Germinal center (tissue), 1 donor: Measurements from ENCODE around the gene TMEM132C.

Source experiments
- DNase-seq: peaks from one replicate; pipeline ENCODE4 v3.0.0; 2012; ENCODE audit warnings: mixed read lengths, low spot score

The TMEM132C gene

DNA sequence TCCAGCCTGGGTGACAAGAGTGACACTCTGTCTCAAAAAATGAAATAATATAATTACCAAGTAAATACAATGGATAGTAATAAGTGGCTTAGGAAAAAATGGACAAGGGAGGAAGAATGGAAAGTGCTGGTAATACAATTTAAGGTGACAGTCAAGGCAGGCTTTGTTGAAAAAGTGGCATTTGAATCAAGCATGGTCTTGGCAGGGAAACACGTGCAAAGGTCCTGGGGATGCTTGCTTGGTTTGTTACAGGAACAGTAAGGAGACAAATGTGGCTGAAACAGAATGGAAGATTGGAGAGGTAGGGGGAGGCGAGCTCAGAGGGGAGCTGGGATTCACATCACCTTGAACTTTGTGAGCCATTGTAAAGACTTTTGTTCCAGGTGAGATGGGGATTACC, 153.2 kb downstream of the TMEM132C start:
- DNase-seq = no peak

DNA sequence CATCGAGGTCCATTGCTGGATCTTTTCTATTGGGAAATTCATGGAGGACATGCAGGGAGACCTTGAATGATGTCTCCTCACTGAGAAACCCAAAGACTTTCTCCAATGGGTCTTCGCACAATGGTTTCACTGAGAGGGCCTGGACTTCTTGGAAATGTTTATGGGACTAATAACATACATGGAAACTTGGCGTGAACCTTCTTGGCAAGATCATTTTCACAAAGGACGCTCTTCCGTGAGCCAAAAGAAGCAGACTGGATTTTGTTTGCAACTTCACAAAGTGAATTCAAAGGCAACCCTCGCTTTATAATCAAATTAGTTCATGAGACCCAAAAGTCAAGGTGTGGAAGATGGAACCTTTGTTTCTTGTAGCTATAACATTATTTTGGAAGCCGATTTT, 154.4 kb downstream of the TMEM132C start:
- DNase-seq = no peak

DNA sequence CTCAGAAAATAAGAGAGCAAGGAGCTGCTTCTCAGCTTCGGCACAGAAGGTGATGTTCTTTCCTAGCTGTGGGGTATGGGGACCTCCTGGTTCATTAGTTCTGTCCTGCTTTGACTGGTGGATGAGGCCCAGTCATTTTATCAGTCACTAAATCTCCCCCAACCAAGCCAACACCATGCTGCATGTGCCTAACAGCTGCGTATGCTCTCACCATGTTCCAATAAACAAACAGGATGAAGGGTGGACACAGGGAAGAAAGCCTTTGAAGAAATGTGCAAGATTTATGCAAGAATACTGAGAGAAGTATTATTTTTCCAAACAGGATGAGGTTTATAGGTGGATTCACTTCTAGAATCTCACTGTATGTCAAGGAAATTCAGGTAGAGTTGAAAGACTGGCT, 156.2 kb downstream of the TMEM132C start:
- DNase-seq = no peak

DNA sequence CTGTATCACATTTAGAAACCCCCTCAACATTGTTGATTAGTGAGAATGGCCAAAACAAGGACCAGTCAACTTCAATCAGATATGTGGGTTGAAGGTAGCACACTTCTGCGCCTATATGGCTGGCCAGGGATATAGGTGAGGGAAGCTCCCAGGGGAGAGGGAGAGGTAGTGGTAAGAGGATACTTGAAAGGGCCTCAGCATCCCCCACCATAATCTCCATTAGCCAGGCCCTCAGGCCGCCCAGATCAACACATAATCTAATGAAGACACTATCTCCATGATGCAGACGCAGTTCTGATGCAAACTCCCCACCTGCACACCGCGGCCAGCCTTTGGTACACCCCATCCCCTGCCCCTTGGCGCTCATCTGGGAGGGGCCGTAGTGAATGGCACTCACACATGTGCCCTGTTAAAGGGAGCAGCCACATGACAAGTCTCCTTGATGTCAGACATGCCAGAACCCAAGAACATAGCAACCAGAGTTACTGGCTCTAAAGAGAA, 158.0 kb downstream of the TMEM132C start:
- DNase-seq = no peak

DNA sequence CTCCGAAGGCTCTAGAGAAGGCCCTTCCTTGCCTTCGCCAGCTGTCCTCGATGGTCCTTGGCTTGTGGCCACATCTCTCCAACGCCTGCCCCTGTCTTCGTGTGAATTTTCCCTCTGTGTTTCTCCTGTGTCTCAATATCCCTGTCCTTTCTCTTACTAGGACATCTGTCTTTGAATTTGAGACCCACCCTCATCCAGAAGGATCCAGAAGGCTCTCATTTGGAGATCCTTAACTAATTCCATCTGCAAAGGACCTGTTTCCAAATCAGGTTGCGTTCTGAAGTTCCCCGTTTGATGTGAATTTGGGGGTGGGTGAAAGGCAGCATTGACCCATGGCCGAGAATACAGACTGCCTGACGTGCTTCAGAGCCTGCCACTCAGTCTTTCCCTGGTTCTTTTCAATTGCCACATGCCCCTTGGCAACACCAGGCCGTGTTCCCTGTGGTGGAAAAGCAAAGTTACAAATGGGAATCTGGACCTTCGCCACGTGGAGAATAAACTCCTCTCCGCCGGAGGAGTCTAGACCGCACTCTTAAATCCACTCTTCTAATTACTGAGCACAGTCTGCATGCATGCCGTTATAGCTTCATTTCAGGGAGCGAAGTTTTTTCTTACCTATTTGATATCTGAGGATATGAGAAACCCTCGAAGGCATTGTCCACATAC, 158.8 kb downstream of the TMEM132C start:
- DNase-seq = no peak

DNA sequence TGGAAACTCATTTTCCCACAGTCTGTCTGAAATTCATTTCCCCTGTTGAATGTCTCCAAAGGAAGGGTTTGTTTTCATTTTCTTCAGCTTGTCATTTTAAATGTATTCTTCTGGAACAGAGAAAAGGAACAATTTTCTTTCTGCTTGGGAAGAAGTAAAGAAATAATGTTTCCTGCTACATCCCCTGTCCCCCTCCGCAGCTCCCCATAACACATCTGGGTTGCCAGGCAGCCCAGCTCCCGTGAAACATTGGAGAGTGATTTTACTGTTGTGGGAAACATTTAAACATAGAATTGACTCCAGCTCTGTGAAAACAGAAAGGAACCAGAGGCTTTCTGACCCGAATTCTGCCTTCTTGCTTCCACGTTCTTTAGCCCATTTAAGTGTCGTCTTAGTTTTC, 159.5 kb downstream of the TMEM132C start:
- no peak for DNase-seq

DNA sequence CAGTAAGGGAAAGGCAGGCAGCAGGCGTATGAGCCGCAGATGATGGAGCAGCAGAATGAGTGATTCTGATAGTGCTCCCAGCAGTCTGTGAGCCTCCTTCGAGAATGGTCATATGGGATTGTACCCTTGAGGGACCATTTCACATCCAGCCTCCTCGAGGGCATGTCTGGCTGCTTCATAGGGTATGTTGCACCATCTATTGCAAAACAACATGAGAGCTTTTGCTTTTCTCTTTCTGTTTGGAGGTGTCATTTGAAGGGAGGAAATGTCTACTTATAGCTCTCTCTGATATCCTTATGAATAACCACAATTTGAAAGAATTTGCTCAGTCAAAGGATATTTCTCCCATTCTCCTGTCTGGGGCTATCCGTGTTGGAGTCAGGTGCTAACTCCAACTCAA, 172.8 kb downstream of the TMEM132C start:
- no peak for DNase-seq

DNA sequence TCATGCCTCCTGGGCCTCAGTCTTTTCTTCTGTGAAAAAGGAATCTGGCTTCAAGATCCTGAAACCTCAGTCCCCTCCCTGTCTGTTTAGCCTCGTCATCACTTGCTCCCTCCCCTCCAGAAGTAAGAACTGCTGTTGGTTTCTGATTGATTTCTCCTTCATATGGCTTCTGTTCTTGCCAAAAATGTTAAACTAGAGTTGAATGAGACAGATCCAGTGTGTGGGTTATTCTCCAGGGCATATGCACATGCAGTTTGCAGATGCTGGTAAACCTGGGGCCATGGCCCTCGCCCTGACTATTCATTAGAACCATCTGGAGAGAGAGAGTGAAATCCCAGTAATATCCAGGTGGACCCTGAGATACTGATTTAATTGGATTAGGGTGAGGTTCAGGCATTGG, 175.1 kb downstream of the TMEM132C start:
- DNase-seq = no peak

DNA sequence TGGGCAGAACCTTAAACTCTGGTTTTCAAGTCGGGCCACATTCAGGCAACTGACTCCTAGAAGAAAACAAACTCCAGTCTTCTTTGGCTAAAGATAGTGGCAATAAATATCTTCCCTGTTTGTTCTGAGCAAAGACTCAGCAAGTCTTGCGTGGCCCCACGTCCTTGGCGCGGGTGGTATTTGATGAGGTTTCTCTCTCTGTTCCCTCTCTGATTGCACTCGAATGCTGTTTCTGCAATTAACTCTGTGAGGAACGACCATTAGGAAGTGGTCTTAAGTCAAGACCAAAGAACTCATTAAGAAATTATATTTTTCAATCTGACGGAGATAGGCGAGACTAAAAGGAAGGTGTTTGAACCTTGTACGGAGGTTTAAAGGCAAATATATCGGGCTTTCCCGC, 177.6 kb downstream of the TMEM132C start:
- no peak for DNase-seq

DNA sequence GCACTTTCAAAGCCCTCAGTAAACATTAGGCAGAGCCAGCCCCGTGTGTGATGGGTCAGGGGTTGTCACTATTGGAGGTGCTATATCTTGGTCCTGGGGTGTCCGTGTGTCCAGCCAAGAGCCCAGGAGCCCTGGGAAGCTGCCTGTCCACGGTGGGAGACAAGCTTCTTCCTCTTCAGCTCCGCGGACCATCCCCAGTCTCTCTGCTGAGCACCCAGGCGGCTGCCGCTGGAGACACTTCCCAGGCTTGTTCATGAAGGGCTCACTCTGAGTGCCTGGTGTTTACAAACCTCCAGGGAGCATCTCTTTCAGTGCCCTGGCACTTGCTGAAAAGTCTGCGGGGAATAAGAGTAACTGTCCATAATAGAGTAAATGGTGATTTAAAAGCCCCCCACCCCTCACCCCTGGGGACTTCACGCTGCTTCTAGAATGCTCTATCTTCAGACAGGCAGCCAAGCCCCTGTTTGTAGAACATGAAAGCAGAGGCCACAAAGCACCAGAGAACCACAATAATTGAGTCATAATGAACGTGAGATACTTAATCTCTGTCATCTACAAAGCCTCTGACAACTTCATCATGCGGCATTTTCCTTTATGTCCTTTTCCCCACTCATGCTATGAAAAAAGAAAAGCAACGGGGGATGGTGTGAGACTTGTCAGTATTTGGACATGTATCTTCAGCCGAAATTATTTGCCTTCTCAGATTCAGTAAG, 178.6 kb downstream of the TMEM132C start:
- DNase-seq = no peak

DNA sequence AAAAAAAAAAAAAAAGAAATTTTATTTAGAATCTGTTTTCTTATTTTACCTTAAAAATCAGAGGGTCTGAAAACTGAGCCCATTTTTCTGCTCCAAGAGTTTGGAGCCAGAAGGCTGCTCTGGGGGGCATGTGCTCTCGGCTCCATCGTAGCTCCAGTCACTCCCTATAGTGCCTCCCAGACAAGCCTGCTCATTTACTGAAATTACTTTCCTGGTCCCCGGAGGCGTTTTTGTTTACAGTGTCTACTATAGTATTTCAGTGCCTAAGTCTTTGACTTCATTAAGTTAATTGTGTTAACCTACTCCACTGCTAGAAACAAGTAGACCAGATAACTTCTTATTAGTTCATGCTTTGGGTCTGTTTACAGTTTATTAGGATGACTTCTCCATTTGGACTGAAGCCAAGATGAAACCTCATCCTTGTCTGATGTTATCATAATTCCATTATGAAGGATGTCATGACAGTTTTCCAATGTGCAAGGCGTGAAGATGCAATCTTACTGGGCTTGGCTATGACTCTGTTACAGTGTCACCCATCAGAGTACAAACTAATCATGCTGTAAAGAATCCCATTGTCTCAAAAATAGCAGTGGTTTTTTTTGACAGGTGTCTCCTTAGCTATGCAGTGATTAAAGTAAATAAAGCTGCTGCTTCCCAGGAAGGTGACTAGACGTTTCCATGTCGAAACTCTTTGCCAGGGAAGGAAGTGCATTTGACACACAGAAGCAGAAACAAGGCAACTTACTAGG, 182.3 kb downstream of the TMEM132C start:
- DNase-seq = no peak

DNA sequence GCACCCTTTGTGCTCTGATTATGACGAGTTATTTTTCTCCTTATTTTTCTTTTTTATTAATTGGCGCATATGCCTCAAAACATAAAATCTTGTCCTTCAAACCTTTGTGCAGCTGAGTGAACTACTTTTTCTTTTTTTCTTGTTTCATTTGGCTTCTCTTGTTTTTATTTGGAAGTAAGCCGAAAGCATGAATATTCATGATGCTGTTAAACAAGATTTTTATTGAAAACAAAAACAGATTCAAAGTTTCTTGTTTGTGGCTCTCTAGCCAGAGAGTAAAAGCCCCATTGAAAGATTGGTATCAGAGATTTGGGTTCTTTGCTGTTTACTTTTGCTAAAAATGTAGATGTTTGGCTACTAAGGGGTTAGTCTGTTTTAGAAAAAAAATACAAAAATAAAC, 183.8 kb downstream of the TMEM132C start:
- DNase-seq = no peak

DNA sequence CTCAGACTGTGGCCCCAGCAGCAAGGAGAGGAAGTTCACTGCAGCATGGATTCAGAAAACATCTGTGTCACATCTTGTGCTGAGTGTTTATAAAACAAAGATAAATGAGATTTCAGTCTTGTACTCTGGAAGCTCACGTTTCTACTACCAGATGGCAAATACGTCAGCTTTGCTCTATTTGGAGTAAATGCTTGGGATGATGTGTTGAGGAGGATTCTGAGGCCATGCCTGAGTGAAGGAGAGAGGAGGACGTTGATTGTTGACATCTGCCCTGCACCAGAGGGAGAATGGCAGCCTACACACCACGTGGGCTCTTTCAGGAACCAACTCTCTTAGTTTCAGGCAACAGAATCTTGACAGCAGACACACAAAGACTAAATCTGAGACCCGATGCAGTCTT, 188.9 kb downstream of the TMEM132C start:
- DNase-seq = no peak

DNA sequence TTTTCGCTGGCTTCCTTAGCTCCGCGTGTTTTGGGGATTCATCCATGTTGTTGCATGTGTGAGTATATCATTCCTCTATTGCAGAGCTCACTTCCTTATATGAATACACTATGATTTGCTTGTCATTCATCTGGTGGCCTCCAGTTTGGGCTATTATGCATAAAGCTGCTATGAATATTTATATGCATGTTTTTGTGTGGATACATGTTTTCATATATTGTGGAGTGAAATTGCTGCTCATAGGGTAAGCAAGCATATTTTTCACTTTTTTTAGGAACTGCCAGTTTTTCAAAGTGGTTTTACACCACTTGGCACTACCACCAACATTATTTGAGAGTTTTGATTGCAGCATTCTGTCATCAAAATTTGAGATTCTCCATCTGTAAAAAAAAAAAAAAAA, 190.0 kb downstream of the TMEM132C start:
- no peak for DNase-seq

DNA sequence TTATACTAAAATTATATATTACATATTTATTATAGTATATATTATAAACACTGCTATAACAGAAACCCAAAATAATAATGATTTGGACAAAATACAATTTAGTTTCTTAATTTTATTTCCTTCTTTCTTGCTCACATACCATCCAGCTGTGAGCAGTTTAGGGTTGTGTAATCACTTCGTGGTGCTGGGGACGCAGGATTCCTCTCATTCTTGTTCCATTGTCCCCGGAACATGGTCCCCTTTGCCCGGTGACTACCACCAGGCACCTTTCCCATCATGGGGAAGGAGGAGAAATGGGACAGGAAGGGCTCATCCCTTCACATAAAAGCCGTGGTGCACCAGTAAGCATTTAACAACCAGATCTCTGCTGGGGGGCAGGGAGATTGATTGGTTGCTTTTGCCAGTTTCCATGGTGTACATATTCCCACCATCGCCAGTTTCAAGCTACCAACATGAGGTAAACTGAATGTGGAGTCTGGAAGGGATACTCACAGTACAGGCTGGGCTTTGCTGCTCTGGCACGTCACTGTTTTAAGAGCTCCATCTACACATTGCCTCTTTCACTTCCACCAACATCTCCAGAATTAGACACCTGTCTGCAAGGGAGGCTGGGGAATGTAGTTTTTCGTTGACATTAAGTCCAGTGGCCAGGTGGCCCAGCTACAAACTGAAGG, 191.5 kb downstream of the TMEM132C start:
- DNase-seq = no peak

DNA sequence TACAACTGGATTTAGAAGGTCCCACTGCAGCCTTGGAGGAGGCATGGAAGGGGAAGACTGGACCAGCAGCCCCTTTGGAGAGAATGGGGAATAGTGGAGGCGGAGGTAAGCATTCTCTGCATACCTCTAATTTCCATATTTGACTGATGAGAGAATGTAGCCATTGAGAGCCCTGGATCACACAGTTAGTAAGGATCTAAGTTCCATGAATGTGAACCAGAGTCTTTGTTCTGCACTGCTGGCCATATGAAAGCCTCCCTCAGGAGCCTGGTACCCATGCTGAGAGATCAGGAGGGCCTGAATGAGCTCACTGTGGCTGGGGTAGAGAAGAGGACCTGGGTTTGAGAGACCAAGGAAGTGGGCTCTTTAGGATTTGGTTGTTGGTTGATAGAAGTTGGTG, 192.1 kb downstream of the TMEM132C start:
- DNase-seq = no peak

DNA sequence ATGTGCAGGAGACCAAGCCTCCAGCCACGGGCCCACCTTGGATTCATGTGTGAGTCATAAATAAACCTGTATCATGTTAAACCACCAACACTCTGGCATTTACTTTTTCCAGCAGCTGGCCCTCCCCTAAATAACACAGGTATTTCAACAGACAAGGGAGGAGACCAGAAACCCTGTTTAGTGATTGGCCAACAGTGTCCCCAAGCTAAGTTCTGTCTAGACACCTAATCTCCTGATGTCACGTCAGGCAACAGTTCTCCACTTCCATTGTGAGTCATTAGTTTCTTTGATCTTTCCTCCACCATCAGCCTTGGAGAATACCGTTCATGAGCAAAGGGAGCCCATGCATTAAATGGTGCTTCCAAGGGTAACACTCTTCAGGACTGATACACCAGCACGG, 196.9 kb downstream of the TMEM132C start:
- DNase-seq = no peak

DNA sequence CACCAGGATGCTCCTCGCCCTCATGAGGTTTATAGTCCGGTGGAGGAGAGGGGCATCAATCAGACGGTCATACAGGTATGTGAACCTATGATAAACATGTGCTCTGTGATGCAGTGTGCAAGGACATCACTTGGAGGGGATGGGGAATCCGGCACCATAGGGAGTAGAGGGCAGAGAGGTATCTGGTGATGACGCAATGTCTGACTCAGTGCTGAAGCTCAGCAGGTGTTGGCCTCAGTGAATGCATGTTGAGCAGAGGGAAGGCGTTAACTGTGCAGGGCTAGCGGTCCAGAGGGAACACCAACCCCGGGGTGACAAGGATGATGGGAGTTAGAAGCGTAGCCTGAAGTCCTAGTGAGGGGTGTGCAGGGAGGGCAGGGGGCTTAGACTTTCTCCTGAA, 200.9 kb downstream of the TMEM132C start:
- no peak for DNase-seq

DNA sequence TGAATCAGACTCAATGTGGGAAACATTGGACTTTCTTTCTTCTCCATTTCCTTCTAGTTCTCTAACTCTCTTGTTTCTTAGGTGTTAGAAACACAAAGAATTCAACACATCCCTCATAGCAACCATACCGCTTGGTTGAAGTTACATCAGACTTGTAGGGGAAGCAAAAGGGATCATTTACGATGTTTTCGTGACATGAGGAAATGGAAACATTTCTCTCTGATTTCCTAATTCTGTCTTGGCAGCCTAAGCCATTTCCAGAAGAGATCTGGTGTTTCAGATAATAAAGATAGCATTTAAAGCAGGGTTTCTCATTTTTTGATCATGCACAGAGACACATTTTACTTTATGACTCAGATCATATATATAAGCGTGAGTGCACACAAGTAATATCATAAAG, 202.0 kb downstream of the TMEM132C start:
- DNase-seq = no peak

DNA sequence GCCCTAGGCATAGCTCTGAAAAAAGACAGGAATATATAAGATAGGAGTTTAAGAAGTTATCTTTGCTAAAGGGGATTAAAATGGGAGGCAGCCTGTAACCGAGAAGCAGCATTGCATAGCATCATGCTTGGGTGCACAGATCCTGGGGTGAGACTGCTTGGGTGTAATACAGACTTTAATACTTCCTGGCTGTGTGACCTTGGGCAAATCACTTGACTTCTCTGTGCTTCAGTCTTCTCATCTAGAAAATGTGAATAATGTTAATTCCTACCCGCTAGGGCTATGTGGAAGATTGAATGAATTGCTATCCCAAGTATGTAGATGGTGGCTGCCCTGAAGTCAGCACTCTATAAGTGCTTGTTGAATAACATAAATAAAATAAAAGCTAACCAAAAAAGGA, 204.5 kb downstream of the TMEM132C start:
- DNase-seq = no peak

DNA sequence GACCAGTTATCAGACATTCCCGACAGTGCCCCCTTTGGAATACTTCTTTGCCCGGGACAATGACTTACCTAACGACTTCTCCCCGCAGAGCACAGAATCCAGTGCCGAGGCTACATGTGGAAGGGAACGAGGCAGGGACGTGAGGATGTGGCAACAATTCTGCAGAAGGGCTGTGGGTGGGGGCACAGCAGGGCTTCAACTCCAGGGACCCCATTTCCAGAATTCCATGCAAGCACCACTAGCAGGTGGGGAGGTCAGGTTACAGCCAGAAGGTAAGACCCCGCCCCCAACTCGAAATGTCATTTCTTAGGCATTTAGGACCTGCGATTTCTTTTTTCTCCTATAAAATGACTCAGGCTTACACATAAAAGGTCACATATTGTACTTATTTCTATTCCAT, 207.9 kb downstream of the TMEM132C start:
- DNase-seq = no peak

DNA sequence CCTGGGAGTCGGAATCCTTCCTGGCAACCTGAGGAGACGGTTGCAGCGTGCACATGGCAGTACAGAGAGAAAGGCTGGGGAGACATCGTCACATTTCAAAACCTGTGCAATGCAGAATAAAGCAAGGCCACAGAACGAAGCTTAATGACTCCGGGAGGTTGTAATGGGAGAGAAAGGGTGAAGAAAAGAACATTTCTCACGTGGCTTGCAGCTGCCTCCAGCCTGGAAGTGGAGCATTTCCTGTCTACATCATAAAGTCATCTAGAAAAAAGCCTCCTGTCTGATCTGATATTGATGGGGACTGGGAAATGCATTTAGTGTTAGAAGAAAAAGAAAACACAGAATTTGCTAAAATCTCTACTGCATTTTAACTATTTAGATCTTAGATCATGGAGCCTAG, 209.3 kb downstream of the TMEM132C start:
- no peak for DNase-seq
